HG03139 (cell line): Measurements from ENCODE around the gene AKR7A2.

Experiments used
- ATAC-seq: cut with Tn5 transposase; IDR thresholded peaks from one replicate; pipeline ENCODE4 v1.9.1; 2021; ENCODE audit not compliant: unreplicated experiment

AKR7A2 gene

DNA sequence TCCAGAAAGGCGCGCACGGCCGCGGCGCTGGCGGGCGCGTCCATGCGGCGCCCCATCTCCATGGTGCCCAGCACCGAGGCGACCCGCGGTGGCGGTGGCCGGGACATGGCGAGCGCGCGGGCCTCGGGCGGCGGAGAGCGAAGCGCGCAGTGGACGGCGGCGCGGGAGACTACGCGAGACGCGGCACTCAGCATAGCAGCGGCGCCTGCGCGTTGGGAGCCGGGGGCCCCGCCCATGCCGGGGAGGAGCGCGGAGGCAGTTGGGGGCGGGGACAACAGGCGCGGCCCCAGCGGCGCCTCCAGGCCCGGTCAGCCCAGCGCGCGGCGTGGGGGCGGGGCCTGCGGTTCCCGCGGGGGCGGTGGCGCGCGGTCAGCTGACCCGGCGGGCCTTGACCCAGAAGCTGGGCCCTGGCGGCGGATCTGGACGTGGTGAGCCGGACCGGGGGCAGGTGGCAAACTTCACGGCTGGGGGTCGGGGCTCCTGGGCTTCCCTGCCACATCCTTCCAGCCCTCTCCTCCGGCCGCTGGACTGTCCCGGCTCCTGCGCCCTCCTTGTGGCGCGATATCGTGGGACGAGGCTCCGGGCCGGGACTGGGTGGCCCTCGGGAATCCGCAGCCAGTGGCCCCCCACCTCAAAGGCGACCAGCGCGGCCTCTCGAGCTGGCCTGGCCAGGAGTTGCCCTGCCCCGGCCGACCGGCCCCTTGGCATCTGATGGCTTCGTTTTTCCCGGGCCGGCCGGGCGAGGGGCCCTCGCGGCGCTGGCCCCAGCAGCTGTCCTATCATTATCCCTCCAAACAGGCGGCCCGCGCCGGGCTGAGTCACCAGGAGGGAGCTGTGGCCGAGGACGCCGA is at the start of gene AKR7A2, which contains the start of gene SLC66A1:
AKR7A2 (minus strand) TSS at position 214 of the 851 bp plus-strand sequence; CDS start at position 194, 20 bp downstream.
SLC66A1 (plus strand) TSS at position 396 of the 851 bp plus-strand sequence. CDS start 5,352 bp downstream, outside the sequence.
- peak; percentile 50 for ATAC-seq

- no peak for ATAC-seq
These were observed 49.1 kb upstream of the AKR7A2 start for GRCh38 chr1:19360843-19361610.

GRCh38 chr1:19360432-19360831 is 48.5 kb upstream of the AKR7A2 start:
- ATAC-seq: no peak

DNA sequence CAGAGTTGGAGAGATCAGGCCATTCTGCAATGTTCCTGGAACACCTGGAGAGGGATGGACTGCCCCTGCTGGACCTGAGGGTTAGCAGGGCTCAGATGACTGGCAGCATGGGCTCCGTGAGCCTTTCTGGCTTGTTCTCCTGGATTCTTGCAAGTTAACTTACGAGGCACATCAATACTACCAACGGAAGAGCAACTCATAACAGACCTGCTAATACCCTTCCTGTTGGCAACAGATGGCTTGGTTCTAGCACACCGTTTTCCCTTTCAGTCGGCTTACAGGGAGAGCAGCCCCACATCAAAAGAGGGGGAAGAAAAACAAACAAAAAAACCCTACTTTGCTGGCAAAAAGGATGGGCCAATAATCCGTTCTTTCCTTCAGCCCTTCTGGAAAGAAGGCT is 48.1 kb upstream of the AKR7A2 start:
- no peak for ATAC-seq

GRCh38 chr1:19359357-19359756 is 47.4 kb upstream of the AKR7A2 start:
- ATAC-seq: no peak

DNA sequence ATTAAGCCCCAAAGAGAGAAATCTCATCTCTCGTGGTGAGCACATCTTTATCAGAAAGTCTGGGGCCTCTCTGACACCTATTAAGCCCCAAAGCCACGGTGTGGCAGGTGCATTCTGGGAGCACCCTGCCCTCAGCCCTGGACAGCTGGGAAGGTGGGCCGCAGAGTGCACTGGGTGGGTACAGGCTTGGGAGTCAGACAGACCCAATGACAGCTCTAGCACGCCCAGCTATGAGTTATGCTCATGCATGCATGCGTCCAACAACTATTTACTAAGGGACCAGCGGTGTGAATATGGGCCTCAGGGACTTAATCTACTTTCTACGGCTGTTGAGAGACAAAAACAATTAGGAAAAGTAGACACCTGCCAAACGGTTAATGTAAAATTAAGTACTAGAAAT is 46.8 kb upstream of the AKR7A2 start:
- ATAC-seq: no peak

DNA sequence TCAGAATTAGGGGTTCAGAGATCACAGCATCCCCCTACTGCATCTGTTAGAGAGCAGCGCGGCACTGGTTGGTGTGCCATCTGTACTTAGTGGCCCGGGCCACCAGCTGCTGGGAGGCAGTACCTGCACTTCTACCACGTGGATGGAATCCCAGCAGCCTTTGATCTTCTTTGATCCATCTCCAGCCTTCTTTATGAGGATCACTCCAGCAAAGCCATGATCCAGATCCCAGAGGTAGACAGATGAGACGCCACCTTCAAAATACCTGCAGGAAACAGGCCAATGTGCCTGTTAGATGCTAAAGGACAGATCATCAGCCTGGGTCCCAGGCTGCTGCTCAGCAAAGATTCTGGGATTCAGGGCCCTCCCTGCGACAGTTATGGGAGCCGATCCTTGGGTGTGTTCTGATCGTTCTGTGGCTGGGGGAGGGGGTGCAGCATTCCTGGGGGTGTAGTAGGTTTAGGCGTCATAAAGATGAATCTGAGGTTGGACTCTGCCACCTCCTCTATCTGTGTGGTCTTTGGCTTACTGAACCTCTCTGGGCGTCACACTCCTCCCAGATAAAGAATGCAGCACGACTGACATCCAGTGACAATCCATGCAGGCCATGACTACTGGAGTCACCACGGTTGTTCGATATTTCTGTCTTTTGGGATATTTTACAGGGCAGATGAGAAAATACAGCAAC is 45.5 kb upstream of the AKR7A2 start:
- no peak for ATAC-seq

GRCh38 chr1:19356266-19356665 is 44.3 kb upstream of the AKR7A2 start:
- ATAC-seq: no peak

- no peak for ATAC-seq
These were observed 42.6 kb upstream of the AKR7A2 start for GRCh38 chr1:19354531-19354981.

DNA sequence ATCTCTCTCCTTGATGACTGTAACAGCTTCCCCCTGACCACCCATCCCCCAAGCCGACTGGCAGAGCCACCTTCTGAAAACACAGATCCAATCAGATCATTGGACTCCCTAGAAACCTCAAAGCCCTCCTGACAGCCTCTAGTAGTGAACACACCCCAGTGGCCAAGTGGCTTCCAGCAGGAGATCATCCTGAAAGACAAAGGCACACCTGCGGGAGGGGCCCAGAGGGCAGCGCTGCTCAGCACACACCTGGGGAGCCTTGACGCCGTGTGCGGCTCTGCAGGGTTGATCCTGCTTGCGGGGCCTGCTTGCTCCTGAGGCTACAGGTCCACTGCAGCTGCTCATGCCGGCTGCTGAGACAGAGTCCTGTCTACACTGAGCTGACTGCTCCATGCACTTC is 41.7 kb upstream of the AKR7A2 start:
- no peak for ATAC-seq

DNA sequence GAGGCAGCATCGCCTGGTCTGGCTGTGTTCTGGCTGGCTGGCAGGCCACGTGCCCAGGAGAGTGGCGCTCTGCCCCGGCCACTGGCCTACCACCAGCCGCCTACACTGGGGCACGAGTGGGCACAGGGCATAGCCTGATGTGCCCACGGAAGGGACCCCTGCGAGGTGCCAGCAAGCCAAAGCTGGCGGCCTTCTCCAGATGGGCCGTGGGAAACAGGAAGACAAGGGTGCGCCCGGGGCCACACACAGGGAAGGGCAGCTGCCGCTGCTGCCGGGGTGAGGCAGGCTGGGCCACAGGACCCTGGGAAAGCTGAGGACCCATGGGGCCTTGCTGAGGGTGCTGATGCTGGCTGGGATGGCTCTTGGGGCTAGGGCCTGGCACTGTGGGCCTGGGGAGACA is 40.9 kb upstream of the AKR7A2 start:
- ATAC-seq: no peak

- no peak for ATAC-seq
These were observed 39.9 kb upstream of the AKR7A2 start for GRCh38 chr1:19351873-19352272.

GRCh38 chr1:19350566-19350965 is 38.6 kb upstream of the AKR7A2 start:
- ATAC-seq: no peak

DNA sequence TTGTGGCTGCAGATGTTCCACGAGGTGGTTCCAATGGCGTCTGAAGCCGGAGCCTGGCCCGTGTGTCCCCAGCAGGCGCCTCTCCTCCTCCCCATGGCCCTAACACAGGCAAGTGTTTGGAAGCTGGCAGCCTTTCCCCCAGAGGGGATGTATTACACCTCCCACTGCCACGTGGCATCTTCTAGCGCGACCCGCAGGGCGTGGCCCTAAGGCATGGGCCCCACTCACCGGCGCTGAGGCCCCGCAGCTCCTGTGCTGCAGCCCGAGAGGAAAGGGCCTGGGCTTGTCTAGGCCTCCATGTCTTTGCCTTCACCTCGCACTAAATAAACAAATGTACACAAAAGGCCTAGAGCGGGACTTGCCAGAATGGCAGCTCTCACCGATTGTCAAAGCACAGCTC is 38.1 kb upstream of the AKR7A2 start:
- no peak for ATAC-seq

- ATAC-seq: no peak
These were observed 36.7 kb upstream of the AKR7A2 start for GRCh38 chr1:19348441-19349198.

DNA sequence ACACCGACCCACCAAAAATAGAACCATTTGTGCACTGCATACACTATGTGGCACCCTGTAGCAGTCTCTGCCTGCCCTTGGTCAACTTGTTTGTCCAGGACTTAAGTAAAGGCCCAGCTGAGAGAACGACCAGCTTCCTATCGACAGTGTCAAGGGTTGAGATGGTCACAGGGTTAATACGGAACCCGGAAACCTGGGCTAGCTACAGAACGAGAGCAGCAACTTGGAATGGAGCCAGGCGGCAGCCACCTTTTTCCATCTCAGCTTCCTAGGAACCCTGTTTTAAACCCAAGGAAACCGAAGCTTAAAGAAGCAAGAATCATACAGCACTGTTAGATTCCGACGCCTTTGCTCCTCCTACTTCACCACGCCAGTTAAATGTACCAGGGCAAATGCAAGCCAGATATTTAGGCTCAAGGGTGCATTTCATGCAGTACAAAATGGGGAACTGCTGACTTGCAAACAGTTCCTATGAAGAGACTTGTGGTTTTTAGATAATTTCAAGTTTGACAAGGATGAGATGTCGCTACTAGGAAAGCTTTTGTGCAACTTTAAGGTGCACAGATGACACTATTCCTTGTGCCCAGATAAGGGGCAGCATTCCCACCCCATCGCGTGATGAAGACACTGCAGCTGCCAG is 35.7 kb upstream of the AKR7A2 start:
- ATAC-seq: no peak

- ATAC-seq: no peak
These were observed 34.1 kb upstream of the AKR7A2 start for GRCh38 chr1:19346026-19346425.

DNA sequence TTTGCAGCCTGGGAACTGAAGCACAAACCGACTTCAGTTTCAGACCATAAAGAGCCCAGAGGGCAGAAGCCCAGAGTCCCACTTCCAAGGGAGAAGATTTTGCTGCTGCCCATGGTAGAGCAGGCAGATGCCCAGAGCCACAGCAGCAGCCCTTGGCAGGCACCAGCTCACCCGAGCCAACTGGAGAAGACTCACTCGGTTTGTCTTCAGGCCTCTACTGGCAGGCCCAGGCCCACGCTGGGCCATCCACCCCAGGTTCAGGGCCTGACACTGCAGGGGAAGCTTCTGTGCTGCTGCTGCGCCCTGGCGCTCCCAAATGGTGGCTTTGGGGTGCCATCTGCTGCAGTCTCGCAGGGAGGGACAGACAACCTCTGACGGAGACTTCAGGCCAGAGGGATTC is 33.4 kb upstream of the AKR7A2 start:
- no peak for ATAC-seq

- no peak for ATAC-seq
These were observed 32.9 kb upstream of the AKR7A2 start for GRCh38 chr1:19344831-19345230.

DNA sequence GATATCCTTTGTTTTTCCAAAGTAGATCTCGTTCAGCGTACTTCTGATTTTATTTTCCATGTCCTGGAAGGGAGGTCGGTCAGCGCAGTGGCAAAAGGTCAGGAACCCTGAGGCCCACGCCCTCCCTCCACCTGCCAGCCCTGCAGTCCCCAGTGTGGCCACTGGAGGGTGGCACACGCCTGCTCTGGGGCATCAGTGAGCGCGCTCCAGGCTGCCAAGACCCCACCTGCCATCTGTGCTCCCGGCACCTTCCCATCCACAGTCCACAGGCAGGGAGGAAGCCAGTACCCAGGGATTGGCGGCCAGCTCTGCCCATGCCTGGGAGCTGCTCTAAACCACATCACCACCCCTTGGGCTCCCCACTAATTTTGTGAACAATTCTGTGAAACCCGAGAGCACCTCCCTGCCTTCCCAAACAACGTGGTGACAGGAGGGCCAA is 32.4 kb upstream of the AKR7A2 start:
- ATAC-seq: no peak
